HG02642 (cell line): ENCODE measurements around the gene ARL13B.

ENCODE experiments used
- ATAC-seq: cut with Tn5 transposase; IDR thresholded peaks from one replicate; pipeline ENCODE4 v1.9.1; 2021; ENCODE audit warnings: mild to moderate bottlenecking; ENCODE audit not compliant: unreplicated experiment, poor library complexity

The ARL13B gene

GRCh38 chr3:94093151-94093550 is 113.2 kb downstream of the ARL13B start:
- ATAC-seq: no peak

GRCh38 chr3:94095111-94095510 is 115.2 kb downstream of the ARL13B start:
- no peak for ATAC-seq

- no peak for ATAC-seq
Measured at GRCh38 chr3:94098452-94098851, 118.5 kb downstream of the ARL13B start.

- ATAC-seq: no peak
Measured at GRCh38 chr3:94099311-94099710, 119.4 kb downstream of the ARL13B start.

- no peak for ATAC-seq
Measured at GRCh38 chr3:94101860-94102259, 121.9 kb downstream of the ARL13B start.
